GM19463 (cell line): ENCODE data around the gene KDR.

Experiments used
- ATAC-seq: cut with Tn5 transposase; IDR thresholded peaks from one replicate; pipeline ENCODE4 v1.9.1; 2021; ENCODE audit warnings: mild to moderate bottlenecking, moderate library complexity; ENCODE audit not compliant: unreplicated experiment

Gene KDR

DNA sequence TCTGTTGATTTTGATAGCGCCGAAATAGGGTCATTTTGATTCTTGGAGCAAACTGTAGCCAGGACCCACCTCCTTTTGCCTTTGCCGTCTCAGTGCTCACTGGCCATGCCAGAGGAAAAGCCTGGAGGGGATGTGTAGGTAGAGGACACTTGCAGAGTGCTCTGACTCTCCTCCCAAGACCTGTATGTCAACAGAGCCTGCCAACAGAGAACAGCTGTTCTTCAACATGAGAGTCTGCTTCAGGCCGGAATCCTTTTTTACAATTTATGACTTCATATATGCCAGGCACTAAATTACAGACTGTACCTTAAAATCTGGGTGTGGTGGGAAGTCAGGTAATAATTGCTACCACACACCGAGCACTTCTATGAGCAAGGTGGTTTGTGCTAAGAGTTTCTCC is 94.2 kb downstream of the KDR start:
- no peak for ATAC-seq

DNA sequence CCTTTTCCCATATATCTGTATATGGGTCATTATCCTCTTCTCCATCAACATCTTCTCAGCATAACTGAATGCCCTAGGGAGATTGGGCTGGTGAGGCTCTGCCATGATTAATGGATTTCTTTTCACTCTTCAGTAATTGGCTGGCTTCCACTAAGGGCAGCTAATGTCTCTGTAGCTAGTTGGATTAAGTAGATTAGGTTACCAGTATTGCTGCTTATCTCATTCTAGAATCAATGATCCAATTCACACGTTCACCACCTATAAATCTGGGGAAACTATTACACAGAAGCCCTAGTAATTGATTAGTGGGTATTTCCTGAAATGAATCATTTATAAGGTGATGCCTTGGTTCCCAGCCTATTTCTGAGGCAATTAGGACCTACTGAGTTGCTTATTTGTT is 94.8 kb downstream of the KDR start:
- no peak for ATAC-seq

DNA sequence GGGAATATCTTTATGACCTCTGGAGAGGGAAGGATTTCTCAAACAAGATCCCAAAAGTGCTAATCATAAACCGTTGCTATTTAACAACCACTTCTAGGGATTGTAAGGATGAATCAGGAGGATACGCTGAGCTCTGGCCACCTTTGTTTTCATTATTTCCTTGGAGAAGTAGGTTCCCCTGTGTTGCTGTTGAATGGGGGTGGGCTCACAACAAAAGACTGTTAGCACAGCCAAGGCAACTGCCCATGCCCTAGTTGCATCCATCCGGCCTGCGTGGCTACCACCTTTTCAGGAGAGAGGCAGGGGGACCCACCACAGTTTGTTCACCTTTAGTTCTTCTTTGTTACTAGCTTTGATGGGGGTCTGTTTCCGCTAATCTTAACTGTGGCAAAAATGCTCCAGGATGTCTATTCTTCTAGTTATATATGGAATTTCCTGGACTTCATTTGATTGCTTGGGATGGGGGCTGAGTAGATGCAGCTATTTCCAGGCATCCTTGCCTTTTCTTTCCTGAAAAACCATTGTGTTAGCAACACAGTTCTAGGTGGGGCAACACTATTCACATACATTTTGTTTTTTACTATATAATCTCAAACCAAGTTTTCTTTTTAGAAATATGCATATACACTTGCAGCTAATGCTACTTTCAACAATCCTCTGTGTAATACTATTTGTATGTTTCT is 95.4 kb downstream of the KDR start:
- no peak for ATAC-seq

DNA sequence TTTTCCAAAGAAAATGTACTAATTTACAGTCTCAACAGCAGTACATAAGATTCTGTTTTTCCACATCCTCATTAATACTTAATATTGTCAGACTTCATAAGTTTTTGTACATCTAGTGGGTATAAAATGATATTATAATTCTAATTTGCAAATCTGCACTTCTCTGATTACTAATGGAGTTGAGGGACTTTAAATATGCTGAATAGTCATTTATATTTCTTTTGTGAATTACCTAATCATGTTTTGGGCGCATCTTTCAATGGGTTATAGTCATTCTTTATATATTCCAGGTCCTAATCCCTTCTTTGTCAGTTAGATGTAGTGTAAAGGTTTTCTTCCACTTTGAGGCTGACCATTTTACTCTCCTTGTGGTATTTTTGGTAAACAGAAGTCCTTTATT is 96.1 kb downstream of the KDR start:
- ATAC-seq: no peak
